GM20431 (cell line): ENCODE data around the gene GPR15.

ENCODE experiments used
- in situ Hi-C: fragments of 300-500 bp; cut with MseI, MboI; formaldehyde crosslinking; loops from one replicate; pipeline ENCODE4 v1.15.0; 2020; ENCODE audit warnings: low sequenced_read_pairs; ENCODE audit not compliant: unreplicated experiment

The GPR15 gene

DNA sequence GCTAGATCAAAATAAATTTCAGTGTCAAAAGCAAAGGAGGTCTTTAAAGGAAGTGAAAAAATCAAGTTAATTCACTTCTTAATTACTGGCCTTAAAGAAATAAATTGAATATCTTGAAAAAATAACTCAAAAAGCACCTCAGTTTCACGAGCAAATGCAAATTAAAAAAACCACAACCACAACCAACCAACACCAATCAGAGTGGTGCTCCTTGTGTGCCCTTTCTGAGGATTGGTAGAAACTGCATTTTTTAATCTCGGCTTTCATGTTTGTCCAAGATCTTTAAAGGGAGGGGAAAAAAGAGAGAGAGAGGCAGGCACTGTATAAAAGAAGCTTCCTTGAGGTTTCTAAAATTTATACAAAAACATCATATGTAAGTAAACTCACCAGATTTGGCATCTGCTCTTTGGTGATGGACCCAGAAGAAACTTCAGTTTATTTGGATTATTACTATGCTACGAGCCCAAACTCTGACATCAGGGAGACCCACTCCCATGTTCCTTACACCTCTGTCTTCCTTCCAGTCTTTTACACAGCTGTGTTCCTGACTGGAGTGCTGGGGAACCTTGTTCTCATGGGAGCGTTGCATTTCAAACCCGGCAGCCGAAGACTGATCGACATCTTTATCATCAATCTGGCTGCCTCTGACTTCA is at the start of gene GPR15:
GPR15 (plus strand) TSS at position 357 of the 653 bp plus-strand sequence; CDS start at position 413, 56 bp downstream.
- in situ Hi-C loops, result no loop called here

- in situ Hi-C loops, result no loop called here
These were observed 48.9 kb upstream of the GPR15 start for GRCh38 chr3:98482717-98483482.

DNA sequence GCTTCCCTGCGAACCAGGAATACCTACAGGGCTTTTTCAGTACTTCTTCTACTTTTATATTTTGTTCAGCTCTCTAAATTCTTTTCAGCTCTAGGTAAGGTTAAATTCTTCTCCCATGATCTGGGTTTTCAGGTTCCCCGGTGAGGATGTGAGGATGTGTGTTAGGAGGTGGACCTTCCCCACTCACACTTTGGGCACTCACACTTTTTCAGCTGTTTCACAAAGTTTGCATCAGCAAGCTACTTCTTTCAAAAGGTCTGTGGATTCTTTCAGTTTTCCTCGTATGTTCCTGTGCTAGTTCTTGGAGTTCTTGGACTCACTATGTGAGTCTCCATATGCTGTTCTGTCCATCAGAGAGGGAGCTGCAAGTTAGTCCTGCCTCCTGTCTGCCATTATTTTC is 48.2 kb upstream of the GPR15 start:
- in situ Hi-C loops, result no loop called here

GRCh38 chr3:98497381-98497780 is 34.4 kb upstream of the GPR15 start, which contains the start of gene OR5K2:
OR5K2 (plus strand) TSS chr3:98497681; CDS start chr3:98497681, 0 bp downstream.
- in situ Hi-C loops, result no loop called here

GRCh38 chr3:98500019-98500418 is 31.8 kb upstream of the GPR15 start:
- in situ Hi-C loops, result no loop called here

DNA sequence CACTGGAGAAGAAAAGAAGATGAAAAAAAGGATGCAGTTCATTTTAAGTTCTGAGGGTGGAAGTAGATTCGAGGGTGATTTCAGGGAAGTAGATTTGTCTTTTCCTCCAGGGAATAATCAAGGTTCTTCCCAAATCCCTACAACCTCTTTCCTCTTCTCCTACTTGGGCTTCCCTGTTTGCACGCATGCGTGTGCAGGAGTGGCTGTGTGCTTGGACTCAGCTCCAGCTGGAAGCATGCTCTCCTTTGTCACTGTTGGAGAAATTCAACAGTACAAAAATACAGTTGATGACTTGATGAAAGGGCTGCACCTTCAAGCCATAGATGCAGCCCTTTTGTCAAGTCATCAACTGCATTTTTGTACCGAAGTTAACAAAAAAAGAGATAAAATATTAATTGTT is 30.5 kb upstream of the GPR15 start:
- in situ Hi-C loops, result no loop called here

- in situ Hi-C loops, result no loop called here
These were observed 29.8 kb upstream of the GPR15 start for GRCh38 chr3:98501863-98502576.

DNA sequence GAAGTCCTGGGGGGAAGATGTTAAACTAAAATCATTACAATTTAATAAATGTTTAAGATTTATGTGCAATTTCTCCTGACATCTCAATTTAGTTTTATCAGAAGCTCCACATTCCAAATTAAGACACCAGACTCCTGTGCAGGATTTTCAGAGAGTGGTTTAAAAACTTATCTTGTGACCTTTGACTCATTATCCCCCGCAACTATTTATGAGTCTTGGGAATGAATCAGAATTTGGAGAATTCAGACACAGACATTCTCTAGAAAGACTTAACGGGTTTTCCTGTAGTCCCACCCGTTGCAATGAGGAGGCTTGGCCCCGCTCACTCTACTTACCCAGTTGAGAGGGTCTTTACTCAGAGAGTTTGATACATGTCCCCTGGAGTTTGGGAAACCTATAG is 27.2 kb upstream of the GPR15 start:
- in situ Hi-C loops, result no loop called here

GRCh38 chr3:98508582-98508981 is 23.2 kb upstream of the GPR15 start:
- in situ Hi-C loops, result no loop called here

DNA sequence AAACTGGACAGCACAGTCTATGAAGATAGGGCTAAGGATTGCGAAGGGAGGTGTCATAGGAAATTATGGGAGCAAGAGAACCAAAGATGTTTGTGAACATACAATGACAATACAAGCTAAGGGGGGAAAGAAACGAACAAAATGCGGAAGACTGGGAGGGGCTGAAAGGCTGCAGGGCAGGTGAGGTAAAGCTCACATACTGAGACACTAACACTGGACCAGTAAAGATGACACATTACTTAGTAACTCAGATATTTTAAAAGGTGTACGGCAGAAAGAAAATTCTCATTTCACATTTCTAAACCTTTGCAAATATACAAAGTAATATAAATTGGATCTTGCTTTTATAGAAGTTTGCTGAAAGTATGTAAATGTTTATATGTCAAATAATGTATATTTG is 19.2 kb upstream of the GPR15 start:
- in situ Hi-C loops, result no loop called here

GRCh38 chr3:98513091-98513511 is 18.7 kb upstream of the GPR15 start:
- in situ Hi-C loops, result no loop called here

GRCh38 chr3:98513736-98514135 is 18.0 kb upstream of the GPR15 start:
- in situ Hi-C loops, result no loop called here

DNA sequence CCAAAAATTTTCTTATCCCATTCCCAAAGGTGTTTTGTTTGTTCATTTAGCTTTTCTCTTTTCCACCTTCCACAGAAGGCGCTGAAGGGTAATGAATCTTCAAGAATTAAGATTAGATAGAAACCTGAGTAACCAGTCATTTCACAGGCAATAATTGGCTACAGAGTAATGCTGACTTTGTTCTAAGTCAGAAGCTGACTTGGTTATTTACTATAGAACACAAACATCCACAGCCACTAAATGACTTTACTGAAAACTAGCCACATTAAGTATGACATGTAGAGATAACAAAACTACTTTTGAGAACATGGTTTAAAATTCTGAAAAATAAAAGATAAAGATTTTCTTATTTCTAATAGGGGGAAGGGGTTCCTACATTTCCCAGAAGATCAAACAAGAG is 16.8 kb upstream of the GPR15 start:
- in situ Hi-C loops, result no loop called here

DNA sequence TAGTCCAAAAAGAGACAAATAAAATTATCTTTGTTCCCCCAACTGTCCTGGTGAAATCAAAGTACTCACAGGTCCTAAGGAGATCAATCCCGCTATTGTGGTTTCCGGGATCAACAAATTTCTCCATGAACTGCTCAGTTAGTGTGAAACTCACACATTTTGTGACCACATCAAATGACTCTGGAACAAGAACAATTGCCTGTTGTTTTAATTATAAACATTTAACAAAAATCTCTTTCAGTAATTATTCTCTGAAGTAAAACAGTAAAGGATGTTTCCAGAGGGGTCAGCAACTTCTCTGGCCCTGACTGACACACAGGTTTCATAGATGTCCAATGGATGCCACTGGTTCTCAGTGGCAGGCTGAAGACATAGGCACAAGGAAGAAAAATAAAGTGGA is 13.0 kb upstream of the GPR15 start:
- in situ Hi-C loops, result no loop called here

GRCh38 chr3:98519351-98519750 is 12.4 kb upstream of the GPR15 start:
- in situ Hi-C loops, result no loop called here

GRCh38 chr3:98521897-98522543 is 9.8 kb upstream of the GPR15 start:
- in situ Hi-C loops, result no loop called here

DNA sequence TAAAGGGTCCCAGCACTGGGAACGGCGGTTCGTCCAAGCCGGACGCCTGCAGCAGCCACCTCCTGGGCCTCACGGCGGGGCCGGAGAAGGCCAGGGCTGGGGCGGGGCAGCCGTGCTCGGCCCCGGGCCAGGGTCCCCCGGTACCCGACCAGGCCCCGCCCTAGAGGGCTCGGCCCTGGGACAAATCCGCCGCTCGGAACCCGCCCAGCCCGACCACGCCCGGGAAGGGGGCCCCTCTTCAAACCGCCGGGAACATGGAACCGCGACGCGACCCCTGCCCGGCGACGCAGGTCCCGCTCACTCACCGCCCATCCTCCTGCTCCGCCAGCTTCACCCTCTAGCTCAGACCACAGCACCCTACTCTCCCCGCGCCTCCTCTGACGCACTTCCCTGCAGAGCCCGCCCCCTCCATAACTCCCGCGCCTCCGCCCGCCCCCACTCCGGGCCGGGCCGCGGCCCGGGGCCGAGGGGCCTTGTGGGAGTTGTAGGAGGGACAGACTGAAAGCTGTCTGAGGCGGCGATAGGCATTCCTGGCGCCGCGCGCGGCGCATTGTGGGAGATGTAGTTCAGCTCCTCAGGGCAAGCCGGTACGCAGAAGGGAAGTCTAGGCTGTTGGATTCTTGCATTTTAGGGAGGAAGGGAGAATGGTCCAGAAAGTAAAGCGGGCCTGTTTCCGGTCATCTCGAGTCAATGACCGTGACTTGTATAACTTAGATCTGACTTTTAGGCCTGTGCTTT is 9.1 kb upstream of the GPR15 start, which contains the start of gene CLDND1:
CLDND1 (minus strand) TSS at position 359 of the 738 bp plus-strand sequence. CDS start 1,478 bp downstream, outside the sequence.
- in situ Hi-C loops, result no loop called here

- in situ Hi-C loops, result no loop called here
These were observed 6.3 kb upstream of the GPR15 start for GRCh38 chr3:98525494-98525893.

DNA sequence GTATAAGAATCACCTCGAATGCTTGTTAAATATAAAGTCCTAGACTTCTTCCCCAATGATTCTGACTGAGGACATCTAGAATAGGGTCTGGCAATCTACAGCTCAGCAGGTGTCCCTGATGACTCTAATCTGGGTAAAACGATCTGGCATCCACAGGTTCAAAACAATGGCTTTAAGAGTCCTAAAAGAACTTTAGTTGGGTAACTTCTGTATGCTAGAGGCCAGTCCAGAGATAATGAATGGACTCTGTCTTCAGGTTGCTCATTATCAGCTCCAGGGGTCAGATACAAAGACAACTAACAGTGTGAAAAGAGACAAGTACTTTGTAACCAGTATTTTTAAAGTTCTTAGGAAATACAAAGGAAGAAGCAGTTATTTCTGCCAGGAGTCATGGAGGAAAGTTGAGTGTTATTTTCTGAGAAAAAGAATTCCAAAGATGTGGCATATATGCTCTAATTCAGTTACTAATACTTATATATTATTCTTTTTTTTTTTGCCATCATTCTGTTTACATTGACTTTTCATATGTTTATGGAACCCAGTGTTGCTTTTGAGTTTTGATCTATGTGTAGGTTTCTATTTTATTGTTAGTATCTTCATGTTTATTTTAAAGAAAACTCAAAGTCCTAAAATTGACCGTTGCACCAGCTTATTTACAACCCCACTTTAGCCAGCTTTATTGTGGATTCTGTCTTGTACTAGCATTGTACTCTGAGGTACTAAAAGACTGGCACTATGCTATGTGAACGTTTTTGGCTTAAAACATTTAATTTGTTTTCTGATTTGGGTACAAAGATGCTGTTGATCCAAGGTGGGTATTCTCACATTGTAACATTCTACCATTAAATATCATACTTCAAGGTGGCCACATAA is 3.1 kb upstream of the GPR15 start:
- in situ Hi-C loops, result no loop called here
